GM20431 (cell line): ENCODE data around the gene C20orf204.

Experiments
- in situ Hi-C: fragments of 300-500 bp; cut with MseI, MboI; formaldehyde crosslinking; loops from one replicate; pipeline ENCODE4 v1.15.0; 2020; ENCODE audit warnings: low sequenced_read_pairs; ENCODE audit not compliant: unreplicated experiment

C20orf204 gene

GRCh38 chr20:64025826-64026412 is 10.1 kb upstream of the C20orf204 start:
- in situ Hi-C loops: no loop called here

GRCh38 chr20:64027981-64028685 is 7.8 kb upstream of the C20orf204 start:
- in situ Hi-C loops: no loop called here

- in situ Hi-C loops: no loop called here
Measured at GRCh38 chr20:64029293-64030117, 6.5 kb upstream of the C20orf204 start.

GRCh38 chr20:64030371-64031134 is 5.4 kb upstream of the C20orf204 start:
- in situ Hi-C loops: no loop called here

DNA sequence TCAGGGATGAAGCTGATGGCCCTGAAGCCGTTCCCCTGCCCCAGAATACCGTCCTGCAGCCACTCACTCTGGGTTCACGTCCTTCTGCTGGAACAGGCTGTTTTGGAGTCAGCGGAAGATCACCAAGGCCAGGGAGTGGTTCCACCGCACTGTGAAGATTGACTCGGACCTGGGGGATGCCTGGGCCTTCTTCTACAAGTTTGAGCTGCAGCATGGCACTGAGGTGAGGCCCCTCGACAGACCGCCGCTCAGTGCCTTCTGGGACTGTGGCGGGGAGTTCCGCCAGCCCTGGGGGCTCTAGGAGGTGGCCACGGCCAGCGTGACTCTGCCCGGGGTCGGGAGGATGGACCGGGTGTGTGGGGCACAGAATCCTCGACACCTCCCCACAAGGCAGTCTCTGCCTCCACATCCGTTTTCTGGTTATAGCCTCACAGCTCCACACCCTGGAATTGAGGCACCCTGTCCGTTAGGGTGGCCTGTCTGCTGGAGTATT is 4.1 kb upstream of the C20orf204 start:
- in situ Hi-C loops: no loop called here

- in situ Hi-C loops: no loop called here
Measured at GRCh38 chr20:64032706-64033624, 3.0 kb upstream of the C20orf204 start.

DNA sequence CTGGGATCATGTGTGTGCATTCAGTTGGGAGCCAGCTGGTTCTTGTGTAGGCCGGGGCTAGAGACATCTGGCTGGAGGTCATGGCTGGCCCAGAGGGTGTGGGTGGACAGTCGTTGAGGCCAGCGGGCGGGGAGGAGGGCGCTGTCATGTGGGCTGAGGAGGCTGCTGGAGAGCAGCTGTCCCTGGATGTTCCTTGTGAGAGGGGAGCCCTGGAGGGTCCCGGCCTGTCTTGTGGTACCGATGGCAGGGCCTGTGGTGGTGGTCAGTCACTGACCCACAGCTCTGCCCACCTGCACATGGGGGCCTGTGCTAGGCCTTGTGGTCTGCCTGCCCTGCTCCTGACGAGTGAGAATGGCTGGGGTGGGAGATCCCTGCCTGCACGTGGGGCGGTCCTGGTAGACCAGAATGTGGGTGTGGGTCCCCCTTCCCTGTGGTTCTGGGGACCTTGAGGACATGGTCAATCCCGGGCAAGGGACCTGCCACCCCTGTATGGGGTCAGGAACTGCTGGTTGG is 1.9 kb upstream of the C20orf204 start:
- in situ Hi-C loops: no loop called here

DNA sequence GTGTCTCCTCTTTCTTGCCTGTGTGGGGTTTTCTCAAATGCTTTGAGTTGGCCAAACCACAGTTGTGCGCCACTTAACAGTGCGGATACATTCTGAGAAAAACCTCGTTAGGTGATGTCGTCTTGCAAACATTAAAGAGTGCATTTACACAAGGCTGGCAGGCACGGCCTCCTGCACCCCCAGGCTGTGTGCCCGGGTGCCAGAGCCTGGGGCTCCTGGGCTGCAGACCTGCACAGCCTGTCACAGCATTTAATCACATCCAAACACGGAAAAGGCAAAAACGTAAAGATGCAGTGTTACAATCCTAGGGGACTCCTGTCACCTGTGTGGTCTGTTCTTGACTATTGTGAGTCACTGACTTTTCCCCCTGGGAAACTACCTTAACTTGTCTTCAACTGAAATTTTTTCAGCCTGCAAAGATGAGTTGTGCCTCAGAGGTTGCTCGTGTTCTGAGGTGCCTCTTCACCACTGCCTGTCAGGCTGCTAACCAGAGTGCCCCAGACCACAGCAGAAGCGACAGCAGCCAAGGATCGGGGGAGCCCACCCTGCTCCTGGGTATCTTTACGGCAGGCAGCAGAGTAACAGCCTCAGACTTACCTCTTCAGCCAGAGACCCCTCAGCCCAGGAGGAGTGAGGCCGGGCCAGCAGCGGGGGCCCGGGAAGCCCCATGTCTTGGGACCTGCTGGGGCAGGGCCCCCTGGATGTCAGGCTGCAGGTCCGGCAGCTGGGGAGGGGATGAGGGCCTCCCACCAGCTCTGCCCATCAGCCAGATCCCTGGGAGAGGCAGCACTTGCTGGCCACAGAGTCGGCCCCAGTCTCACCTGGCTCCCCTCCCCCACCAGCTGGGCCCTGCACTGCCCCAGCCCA is 683 bp upstream of the C20orf204 start:
- in situ Hi-C loops: no loop called here

DNA sequence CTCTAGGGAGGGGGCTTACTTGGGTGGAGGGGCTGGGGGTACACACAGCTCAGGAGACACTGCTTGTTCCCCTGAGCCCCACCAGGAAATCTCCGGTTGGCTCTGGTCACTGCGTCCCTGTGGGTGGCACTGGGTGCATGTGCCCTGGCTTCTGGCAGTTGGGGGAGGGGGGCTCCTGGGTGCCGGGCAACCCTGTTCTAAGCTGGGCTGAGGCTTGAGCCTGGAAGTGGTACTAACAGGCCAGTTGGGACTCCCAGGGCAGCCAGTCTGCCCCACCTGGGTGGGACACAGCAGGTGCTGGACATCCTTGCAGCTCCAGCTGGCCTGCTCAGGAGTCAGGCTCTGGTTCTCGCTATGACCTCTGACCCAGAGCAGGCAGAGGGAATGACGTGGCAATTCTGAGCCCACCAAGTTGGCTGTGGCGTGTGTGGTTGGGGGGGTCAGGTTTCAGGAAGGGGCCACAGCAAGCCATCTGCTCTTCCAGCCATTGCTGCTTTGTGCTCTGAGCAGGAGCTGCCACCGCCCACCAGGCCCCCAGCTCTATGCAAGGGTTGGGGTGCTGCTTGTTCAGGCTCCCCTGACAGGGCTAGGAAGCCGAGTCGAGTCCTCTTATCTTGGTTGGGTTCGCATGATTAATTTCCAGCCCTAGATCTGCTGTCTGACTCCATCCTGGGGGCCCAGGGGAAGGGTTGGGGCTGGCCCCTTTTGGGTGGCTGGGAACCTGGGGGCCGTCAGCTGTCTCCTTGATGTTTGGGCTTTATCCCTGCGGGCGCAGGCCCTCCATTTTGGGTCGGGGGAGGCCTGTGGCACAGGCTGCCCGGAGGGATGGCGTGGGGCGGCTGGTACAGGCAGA is 590 bp downstream of the C20orf204 start:
- in situ Hi-C loops: no loop called here

GRCh38 chr20:64037199-64037497 is 1.2 kb downstream of the C20orf204 start:
- in situ Hi-C loops: no loop called here

GRCh38 chr20:64037498-64038213 is 1.7 kb downstream of the C20orf204 start:
- in situ Hi-C loops: no loop called here

GRCh38 chr20:64038224-64038564 is 2.2 kb downstream of the C20orf204 start:
- in situ Hi-C loops: no loop called here

- in situ Hi-C loops: no loop called here
Measured at GRCh38 chr20:64038565-64039292, 2.7 kb downstream of the C20orf204 start.

DNA sequence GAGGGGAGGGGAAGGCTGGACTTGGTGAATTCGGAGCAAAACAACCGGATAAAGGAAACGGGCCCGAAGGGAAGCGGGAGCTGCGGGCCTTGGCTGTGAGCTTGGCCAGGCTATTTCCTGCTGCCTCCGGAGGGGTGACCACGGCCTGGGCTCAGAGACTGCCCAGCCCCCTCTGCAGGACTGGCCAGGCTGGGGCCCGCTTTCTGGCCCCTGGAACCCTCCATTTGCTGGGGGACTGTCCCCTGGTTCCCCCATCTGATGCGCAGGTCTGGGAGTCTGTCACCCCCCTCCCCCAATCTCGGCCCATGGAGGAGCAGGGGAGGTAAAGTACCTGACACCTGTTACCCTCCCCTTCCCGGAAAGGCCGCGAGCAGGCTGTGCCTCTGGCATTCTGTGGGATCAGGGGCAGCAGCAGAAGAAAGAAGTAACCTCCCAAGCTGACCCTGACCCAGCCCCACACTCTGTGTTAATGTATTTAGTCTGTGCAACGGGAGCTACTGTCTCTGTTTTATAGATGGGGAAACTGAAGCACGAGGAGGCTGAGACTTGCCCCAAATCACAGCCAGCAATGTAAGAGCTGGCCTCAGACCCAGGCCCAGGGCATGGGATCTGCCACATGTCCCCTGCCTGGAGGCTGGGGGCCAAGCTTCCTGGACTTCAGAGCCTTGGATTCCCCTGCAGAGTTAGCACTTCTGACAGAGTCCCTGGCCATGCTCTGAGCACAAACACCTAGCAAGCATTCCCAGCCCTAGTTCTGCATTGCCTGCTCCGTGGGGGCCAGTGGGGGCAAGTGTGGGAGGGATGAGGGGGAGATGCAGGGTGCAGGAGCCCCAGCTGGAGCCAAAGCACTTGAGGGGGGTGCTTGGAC is 3.5 kb downstream of the C20orf204 start:
- in situ Hi-C loops: no loop called here
